ENCODE results near the gene IKZF1. TPM values are rescaled to one million over a fixed set of nuclear protein-coding genes. Genes with fewer than 3 reads are reported as not detected.
A peak's percentile ranks its signal among the peaks of the same experiment; 100 is the strongest.

Gene IKZF1
- total RNA-seq, 3 donors from 2014 or later = 7.8 to 14.9 (median 8.8) TPM

- intact Hi-C loops (cut with DNase I, micrococcal nuclease) = no loop called here
- H3K4me3 ChIP-seq = no peak overlapping the region
- H3K9me3 ChIP-seq = no peaks in the 10 kb centered on the region
- no peaks in the 10 kb centered on the region for H3K36me3 ChIP-seq (ENCODE audit: low read depth)
- TF ChIP-seq CTCF (IDR thresholded peaks at IDR 0.05) = no peak
- H3K4me1 ChIP-seq (ENCODE audit: low read depth) = no peaks in the 10 kb centered on the region
- DNase-seq (no peak), ATAC-seq (no peak)
Measured at GRCh38 chr7:50276483-50276882, 28.0 kb upstream of the IKZF1 start.

GRCh38 chr7:50278120-50278519 is 26.4 kb upstream of the IKZF1 start:
- no peak overlapping the region for H3K4me3 ChIP-seq
- H3K4me1 ChIP-seq (ENCODE audit: low read depth) = no peaks in the 10 kb centered on the region
- no peaks in the 10 kb centered on the region for H3K9me3 ChIP-seq
- ATAC-seq (no peak), DNase-seq (no peak)
- TF ChIP-seq CTCF (IDR thresholded peaks at IDR 0.05) = no peak
- no peaks in the 10 kb centered on the region for H3K36me3 ChIP-seq (ENCODE audit: low read depth)
- intact Hi-C loops (cut with DNase I, micrococcal nuclease) = no loop called here

- no peak for TF ChIP-seq CTCF (IDR thresholded peaks at IDR 0.05)
- Histone ChIP-seq H3K9me3 (no peaks in the 10 kb centered on the region), H3K4me1 (ENCODE audit: low read depth) (no peaks in the 10 kb centered on the region), H3K36me3 (ENCODE audit: low read depth) (no peaks in the 10 kb centered on the region), H3K4me3 (no peak overlapping the region)
- intact Hi-C loops (cut with DNase I, micrococcal nuclease) = no loop called here
- DNase-seq (no peak), ATAC-seq (peak; percentile 77)
Measured at GRCh38 chr7:50281680-50282445, 22.7 kb upstream of the IKZF1 start.

GRCh38 chr7:50282813-50283605 is 21.5 kb upstream of the IKZF1 start:
- ATAC-seq = no peak
- intact Hi-C loops (cut with DNase I, micrococcal nuclease) = no loop called here
- H3K9me3 ChIP-seq = no peaks in the 10 kb centered on the region
- H3K4me1 ChIP-seq (ENCODE audit: low read depth) = no peaks in the 10 kb centered on the region
- H3K36me3 ChIP-seq (ENCODE audit: low read depth) = no peaks in the 10 kb centered on the region
- DNase-seq = no peak
- no peak for TF ChIP-seq CTCF (IDR thresholded peaks at IDR 0.05)
- no peak overlapping the region for H3K4me3 ChIP-seq

- ATAC-seq (no peak), DNase-seq (no peak)
- no peak for TF ChIP-seq CTCF (IDR thresholded peaks at IDR 0.05)
- Histone ChIP-seq H3K4me3 (no peak overlapping the region), H3K36me3 (ENCODE audit: low read depth) (no peaks in the 10 kb centered on the region), H3K9me3 (no peaks in the 10 kb centered on the region), H3K4me1 (ENCODE audit: low read depth) (no peaks in the 10 kb centered on the region)
- intact Hi-C loops (cut with DNase I, micrococcal nuclease) = no loop called here
Measured at GRCh38 chr7:50283731-50284130, 20.8 kb upstream of the IKZF1 start.
